Parathyroid adenoma (tissue), 2 donors: ENCODE data around the gene CYSRT1.

Experiments used
- H2AFZ ChIP-seq: fragments of 300-600 bp; sonication (generic); one replicate; pipeline ENCODE4 v1.7.0; 2017; ENCODE audit warnings: antibody characterized with exemption, mild to moderate bottlenecking
- H3K27ac ChIP-seq: fragments of 300-600 bp; sonication (generic); one replicate; pipeline ENCODE4 v1.7.0; 2017
- H3K27me3 ChIP-seq: fragments of 300-600 bp; sonication (generic); one replicate; pipeline ENCODE4 v1.7.0; 2017; ENCODE audit warnings: low read length; ENCODE audit not compliant: control insufficient read depth, insufficient read depth
- H3K36me3 ChIP-seq: fragments of 300-600 bp; sonication (generic); one replicate; pipeline ENCODE4 v1.7.0; 2017; ENCODE audit warnings: low read length; ENCODE audit not compliant: control insufficient read depth, insufficient read depth
- H3K4me1 ChIP-seq: fragments of 300-600 bp; sonication (generic); one replicate; pipeline ENCODE4 v1.7.0; 2017; ENCODE audit warnings: control low read depth
- H3K4me2 ChIP-seq: fragments of 300-600 bp; sonication (generic); one replicate; pipeline ENCODE4 v1.7.0; 2017; ENCODE audit warnings: low read length
- H3K4me3 ChIP-seq: fragments of 300-600 bp; sonication (generic); one replicate; pipeline ENCODE4 v1.7.0; 2017; ENCODE audit warnings: low read depth, low read length
- H3K79me2 ChIP-seq: fragments of 300-600 bp; sonication (generic); one replicate; pipeline ENCODE4 v1.7.0; 2017; ENCODE audit warnings: control low read depth
- H3K9ac ChIP-seq: fragments of 300-600 bp; sonication (generic); one replicate; pipeline ENCODE4 v1.7.0; 2017; ENCODE audit warnings: mild to moderate bottlenecking
- H3K9me3 ChIP-seq: fragments of 300-600 bp; sonication (generic); one replicate; pipeline ENCODE4 v1.7.0; 2017; ENCODE audit warnings: low read length; ENCODE audit not compliant: control insufficient read depth
- TF ChIP-seq, protein P1 (sequence below): fragments of 300-600 bp; sonication (generic); IDR thresholded peaks from one replicate; pipeline ENCODE4 v1.7.0; 2017; ENCODE audit warnings: antibody characterized with exemption, mild to moderate bottlenecking
- donor health status: primary hyperparathyroidism.

CYSRT1 gene

DNA sequence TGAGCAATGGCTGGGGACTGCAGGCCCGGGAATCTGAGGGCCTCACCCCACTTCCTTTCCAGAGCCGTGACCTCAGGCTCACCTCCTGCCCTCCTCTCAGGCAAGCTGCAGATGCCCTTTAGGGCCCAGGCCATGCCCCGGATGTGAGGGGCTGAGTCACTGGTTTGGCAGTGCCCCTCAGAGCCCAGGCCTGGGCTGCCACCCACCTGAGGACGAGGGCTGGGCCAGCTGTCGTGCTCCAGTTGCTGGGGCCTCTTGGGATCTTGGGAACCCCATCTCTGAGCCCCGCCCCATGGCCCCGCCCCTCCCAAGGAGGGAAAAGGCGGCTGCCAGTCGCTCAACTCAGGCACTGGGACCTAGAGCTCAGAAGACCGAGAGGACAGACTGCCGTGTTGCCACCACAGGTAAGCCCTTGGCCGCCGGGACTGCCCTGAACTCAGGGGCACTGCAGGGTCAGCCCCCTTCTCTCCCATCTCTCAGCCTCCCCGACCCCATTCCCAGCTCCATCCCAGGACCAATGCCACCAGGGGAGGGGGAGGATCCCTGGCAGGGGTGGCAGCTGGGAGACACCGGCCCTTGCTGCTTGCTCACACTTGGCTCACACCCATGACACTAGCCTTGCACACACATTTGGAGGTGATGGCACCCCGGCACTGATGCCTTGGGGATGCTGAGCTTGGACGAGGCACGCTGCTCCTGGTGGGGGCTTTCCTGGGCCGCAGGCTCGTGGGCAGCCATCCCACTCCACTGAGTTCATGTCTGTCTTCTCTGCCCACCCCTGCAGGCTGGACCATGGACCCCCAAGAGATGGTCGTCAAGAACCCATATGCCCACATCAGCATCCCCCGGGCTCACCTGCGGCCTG is at the start of gene CYSRT1:
CYSRT1 (plus strand) TSS at position 345 of the 865 bp plus-strand sequence; CDS start at position 793, 448 bp downstream.
- peak within 1 kb of the TSS; percentile 100 for H3K4me2 ChIP-seq
- H3K36me3 ChIP-seq: no peaks in the 10 kb centered on the region
- peaks cover 5% of the 10 kb centered on the region for H3K4me1 ChIP-seq
- H3K4me3 ChIP-seq: peak within 1 kb of the TSS; percentile 97
- no peaks in the 10 kb centered on the region for H3K27me3 ChIP-seq
- no peaks in the 10 kb centered on the region for H3K9me3 ChIP-seq
- no peaks in the 10 kb centered on the region for H3K79me2 ChIP-seq
- H3K27ac ChIP-seq: peak within 1 kb of the TSS; percentile 93
- TF ChIP-seq, protein P1, sequence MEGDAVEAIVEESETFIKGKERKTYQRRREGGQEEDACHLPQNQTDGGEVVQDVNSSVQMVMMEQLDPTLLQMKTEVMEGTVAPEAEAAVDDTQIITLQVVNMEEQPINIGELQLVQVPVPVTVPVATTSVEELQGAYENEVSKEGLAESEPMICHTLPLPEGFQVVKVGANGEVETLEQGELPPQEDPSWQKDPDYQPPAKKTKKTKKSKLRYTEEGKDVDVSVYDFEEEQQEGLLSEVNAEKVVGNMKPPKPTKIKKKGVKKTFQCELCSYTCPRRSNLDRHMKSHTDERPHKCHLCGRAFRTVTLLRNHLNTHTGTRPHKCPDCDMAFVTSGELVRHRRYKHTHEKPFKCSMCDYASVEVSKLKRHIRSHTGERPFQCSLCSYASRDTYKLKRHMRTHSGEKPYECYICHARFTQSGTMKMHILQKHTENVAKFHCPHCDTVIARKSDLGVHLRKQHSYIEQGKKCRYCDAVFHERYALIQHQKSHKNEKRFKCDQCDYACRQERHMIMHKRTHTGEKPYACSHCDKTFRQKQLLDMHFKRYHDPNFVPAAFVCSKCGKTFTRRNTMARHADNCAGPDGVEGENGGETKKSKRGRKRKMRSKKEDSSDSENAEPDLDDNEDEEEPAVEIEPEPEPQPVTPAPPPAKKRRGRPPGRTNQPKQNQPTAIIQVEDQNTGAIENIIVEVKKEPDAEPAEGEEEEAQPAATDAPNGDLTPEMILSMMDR: no peak
- H3K9ac ChIP-seq: peak within 1 kb of the TSS; percentile 77
- H2AFZ ChIP-seq: peak within 1 kb of the TSS; percentile 88

GRCh38 chr9:137175345-137175961 is 49.5 kb upstream of the CYSRT1 start:
- Histone ChIP-seq H3K4me1 (no peaks in the 10 kb centered on the region), H3K4me2 (no peak overlapping the region), H2AFZ (no peak overlapping the region), H3K27me3 (no peaks in the 10 kb centered on the region), H3K9me3 (no peaks in the 10 kb centered on the region), H3K4me3 (no peak overlapping the region), H3K36me3 (no peaks in the 10 kb centered on the region), H3K9ac (no peak overlapping the region), H3K79me2 (no peaks in the 10 kb centered on the region), H3K27ac (no peak overlapping the region)
- TF ChIP-seq, protein P1: no peak

GRCh38 chr9:137176302-137177182 is 48.4 kb upstream of the CYSRT1 start:
- Histone ChIP-seq H3K79me2 (no peaks in the 10 kb centered on the region), H3K36me3 (no peaks in the 10 kb centered on the region), H3K4me1 (no peaks in the 10 kb centered on the region), H3K4me3 (no peak overlapping the region), H2AFZ (no peak overlapping the region), H3K9ac (no peak overlapping the region), H3K27ac (no peak overlapping the region), H3K27me3 (no peaks in the 10 kb centered on the region), H3K9me3 (no peaks in the 10 kb centered on the region), H3K4me2 (no peak overlapping the region)
- TF ChIP-seq, protein P1: peak; percentile 48

DNA sequence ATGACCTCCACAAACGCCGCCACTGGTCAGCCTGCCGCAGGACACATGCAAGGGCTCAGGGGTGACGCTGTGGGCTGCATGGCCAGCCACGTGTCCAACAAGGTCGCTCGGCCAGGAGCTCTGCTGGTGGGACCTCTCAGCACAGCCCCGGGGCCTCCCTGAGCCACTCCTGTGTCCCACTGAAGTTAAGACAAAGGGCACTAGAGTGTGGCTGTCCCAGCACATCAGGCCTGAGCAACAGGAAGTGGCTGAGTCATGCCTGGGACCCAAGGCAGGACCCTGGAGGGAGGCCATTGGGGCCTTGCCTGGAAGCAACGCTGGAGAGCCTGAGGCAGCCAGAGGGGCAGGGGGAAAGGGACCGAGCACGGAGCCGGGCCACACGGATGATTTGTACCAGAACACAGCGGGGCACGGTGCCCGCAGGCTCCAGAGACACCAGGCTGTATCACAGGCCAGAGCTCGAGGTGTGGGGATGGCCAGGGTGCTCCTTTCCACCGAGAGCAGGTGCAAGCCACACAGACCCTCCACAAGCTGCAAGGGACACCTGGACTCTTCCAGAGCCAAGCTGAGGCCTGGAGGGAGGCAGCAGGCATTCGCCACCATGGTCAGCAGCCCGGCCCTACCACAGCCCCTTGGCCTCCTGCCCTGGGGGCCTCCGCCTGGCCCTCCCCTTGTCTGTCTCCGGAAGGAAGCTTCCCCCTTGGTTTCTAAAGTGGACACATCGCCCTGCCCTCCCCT is 46.6 kb upstream of the CYSRT1 start:
- Histone ChIP-seq H3K9me3 (no peaks in the 10 kb centered on the region), H2AFZ (no peak overlapping the region), H3K4me3 (no peak overlapping the region), H3K79me2 (no peaks in the 10 kb centered on the region), H3K27ac (no peak overlapping the region), H3K4me2 (no peak overlapping the region), H3K36me3 (no peaks in the 10 kb centered on the region), H3K9ac (no peak overlapping the region), H3K4me1 (no peaks in the 10 kb centered on the region), H3K27me3 (no peaks in the 10 kb centered on the region)
- TF ChIP-seq, protein P1: no peak
